Loucy (cell line): ENCODE measurements around the gene DSCAML1.

Experiments used
- H2AFZ ChIP-seq: fragments of 200-600 bp; sonication (generic); 2 replicates; pipeline ENCODE4 v1.6.0; 2016; ENCODE audit warnings: antibody characterized with exemption, mild to moderate bottlenecking, low read length, moderate library complexity
- H3F3A ChIP-seq: fragments of 200-600 bp; 2 replicates; pipeline ENCODE4 v1.6.0; 2016; ENCODE audit warnings: antibody characterized with exemption, low read depth, mild to moderate bottlenecking
- H3K27me3 ChIP-seq: fragments of 200-600 bp; sonication (generic); 2 replicates; pipeline ENCODE4 v1.6.1; 2014; ENCODE audit warnings: low read length, mild to moderate bottlenecking; ENCODE audit not compliant: insufficient read depth, poor library complexity, severe bottlenecking
- H3K36me3 ChIP-seq: fragments of 200-600 bp; sonication (generic); 2 replicates; pipeline ENCODE4 v1.6.1; 2016; ENCODE audit warnings: low read length; ENCODE audit not compliant: insufficient read depth
- H3K4me1 ChIP-seq: fragments of 200-600 bp; sonication (generic); 2 replicates; pipeline ENCODE4 v1.5.1; 2014; ENCODE audit warnings: low read length, mild to moderate bottlenecking; ENCODE audit not compliant: insufficient read depth, poor library complexity, severe bottlenecking
- H3K4me2 ChIP-seq: fragments of 200-600 bp; sonication (generic); 2 replicates; pipeline ENCODE4 v1.6.0; 2014; ENCODE audit warnings: antibody characterized with exemption, low read length, low read depth, mild to moderate bottlenecking; ENCODE audit not compliant: poor library complexity, severe bottlenecking
- H3K4me3 ChIP-seq: fragments of 200-600 bp; sonication (generic); 2 replicates; pipeline ENCODE4 v1.5.1; 2014; ENCODE audit warnings: low read length, mild to moderate bottlenecking, mixed read lengths; ENCODE audit not compliant: poor library complexity, severe bottlenecking
- H3K79me2 ChIP-seq: fragments of 200-600 bp; sonication (generic); 2 replicates; pipeline ENCODE4 v1.6.1; 2014; ENCODE audit warnings: low read length; ENCODE audit not compliant: insufficient read depth
- H3K9ac ChIP-seq: fragments of 200-600 bp; sonication (generic); 2 replicates; pipeline ENCODE4 v1.6.0; 2014; ENCODE audit warnings: mild to moderate bottlenecking, low read depth, low read length, moderate library complexity; ENCODE audit not compliant: poor library complexity, severe bottlenecking
- H3K9me2 ChIP-seq: fragments of 200-600 bp; sonication (generic); replicated peaks from 2 replicates; pipeline ENCODE4 v1.6.1; 2016; ENCODE audit warnings: low read depth, low read length, mixed read lengths
- H3K9me3 ChIP-seq: fragments of 200-600 bp; sonication (generic); 2 replicates; pipeline ENCODE4 v1.6.1; 2014; ENCODE audit warnings: mild to moderate bottlenecking, antibody characterized with exemption, low read length, low read depth; ENCODE audit not compliant: insufficient read depth
- H4K20me1 ChIP-seq: fragments of 200-600 bp; sonication (generic); 2 replicates; pipeline ENCODE4 v1.6.0; 2014; ENCODE audit warnings: antibody characterized with exemption, low read length, mild to moderate bottlenecking; ENCODE audit not compliant: insufficient read depth, poor library complexity, severe bottlenecking
- EZH2phosphoT487 ChIP-seq: fragments of 200-600 bp; IDR thresholded peaks from 2 replicates; pipeline ENCODE4 v1.6.1; 2018; ENCODE audit warnings: antibody characterized with exemption, mild to moderate bottlenecking, moderate library complexity, borderline replicate concordance
- TF ChIP-seq, protein P1 (sequence below): fragments of 200-600 bp; sonication (generic); conservative IDR thresholded peaks from 2 replicates; pipeline ENCODE4 v1.5.1; 2014; ENCODE audit warnings: mild to moderate bottlenecking, antibody characterized with exemption, low read length

DSCAML1 gene

DNA sequence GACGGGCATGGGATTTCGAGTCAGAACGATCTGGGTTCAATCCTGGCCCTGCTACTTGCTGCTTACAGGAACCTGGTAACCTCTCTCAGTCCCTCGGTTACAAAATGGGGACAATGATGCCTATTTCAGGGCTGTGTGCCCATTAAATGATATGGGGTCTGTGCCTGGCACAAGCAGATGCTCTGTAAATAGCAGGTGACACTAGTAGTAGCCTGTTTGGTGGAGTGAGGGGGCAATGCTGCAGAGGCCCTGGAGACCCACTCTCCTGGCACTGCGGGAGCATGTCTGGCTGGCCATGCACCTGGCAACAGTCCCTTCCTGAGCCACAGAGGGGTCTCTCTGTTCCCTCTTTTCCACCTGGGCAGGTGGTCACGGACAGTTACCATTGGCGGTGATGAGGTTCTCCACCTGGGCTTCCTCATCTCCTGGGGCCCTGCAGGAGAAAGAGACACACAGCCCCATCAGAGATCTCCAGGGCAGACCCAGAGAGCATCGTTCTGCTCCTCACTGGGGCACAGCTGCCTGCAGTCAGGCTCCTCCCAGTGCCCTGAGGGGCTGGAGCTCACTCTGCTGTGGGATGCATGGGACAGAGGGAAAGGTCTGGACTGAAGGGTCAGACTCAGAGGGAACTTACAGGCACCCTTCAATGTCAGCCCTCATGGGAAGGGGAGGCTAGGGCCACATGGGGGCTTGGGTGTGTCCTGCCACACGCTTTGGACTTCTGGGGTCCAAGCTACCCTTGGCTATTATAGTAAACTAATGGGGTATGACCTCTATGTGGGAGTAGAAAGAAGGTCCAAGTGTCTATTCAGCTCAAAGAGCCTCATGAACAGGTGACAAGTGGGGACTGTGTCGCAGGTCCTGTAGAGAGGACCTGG lies 43.2 kb upstream of the DSCAML1 start:
- no peaks in the 10 kb centered on the region for H3K36me3 ChIP-seq
- TF ChIP-seq, protein P1, sequence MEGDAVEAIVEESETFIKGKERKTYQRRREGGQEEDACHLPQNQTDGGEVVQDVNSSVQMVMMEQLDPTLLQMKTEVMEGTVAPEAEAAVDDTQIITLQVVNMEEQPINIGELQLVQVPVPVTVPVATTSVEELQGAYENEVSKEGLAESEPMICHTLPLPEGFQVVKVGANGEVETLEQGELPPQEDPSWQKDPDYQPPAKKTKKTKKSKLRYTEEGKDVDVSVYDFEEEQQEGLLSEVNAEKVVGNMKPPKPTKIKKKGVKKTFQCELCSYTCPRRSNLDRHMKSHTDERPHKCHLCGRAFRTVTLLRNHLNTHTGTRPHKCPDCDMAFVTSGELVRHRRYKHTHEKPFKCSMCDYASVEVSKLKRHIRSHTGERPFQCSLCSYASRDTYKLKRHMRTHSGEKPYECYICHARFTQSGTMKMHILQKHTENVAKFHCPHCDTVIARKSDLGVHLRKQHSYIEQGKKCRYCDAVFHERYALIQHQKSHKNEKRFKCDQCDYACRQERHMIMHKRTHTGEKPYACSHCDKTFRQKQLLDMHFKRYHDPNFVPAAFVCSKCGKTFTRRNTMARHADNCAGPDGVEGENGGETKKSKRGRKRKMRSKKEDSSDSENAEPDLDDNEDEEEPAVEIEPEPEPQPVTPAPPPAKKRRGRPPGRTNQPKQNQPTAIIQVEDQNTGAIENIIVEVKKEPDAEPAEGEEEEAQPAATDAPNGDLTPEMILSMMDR, result no peak
- no peak for TF ChIP-seq EZH2phosphoT487
- H3K9ac ChIP-seq, result no peak overlapping the region
- no peaks in the 10 kb centered on the region for H3K9me3 ChIP-seq
- no peak overlapping the region for H3K4me2 ChIP-seq
- peaks cover 11% of the 10 kb centered on the region for H3K4me1 ChIP-seq
- H3F3A ChIP-seq, result no peaks in the 10 kb centered on the region
- no peaks in the 10 kb centered on the region for H3K27me3 ChIP-seq
- H3K4me3 ChIP-seq, result no peak overlapping the region
- no peaks in the 10 kb centered on the region for H3K79me2 ChIP-seq
- H2AFZ ChIP-seq, result no peak overlapping the region
- no peaks in the 10 kb centered on the region for H4K20me1 ChIP-seq
- H3K9me2 ChIP-seq, result no peaks in the 10 kb centered on the region

DNA sequence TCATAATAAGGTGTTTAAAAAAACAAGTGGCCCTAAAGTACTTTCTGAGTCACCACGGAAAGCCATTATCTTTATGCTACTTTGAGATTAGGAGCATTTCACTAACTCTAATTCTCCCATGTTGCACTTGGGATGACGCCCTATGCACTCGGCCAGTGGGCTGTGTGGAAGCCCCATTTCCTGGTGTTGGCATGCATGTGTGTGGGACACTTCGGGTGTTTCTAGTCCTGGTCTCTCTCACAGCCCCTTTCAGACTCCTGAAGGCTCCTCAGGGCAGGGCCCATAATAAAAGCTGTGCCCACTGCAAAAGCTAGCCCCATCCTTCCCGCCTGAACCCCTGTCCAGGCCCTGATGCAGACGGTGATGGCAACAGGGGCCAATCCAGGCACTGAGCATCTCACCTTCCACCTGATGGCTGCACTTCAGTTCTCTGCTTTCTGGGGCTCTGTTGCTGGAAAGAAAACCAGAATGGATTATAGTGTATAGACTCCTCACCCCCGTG lies 42.4 kb upstream of the DSCAML1 start:
- Histone ChIP-seq H3K4me3 (no peak overlapping the region), H3K4me2 (no peak overlapping the region), H3K79me2 (no peaks in the 10 kb centered on the region), H4K20me1 (no peaks in the 10 kb centered on the region), H3K36me3 (no peaks in the 10 kb centered on the region), H2AFZ (no peak overlapping the region), H3K9me2 (no peaks in the 10 kb centered on the region), H3K4me1 (peaks cover 11% of the 10 kb centered on the region), H3K9me3 (no peaks in the 10 kb centered on the region), H3K27me3 (no peaks in the 10 kb centered on the region), H3K9ac (no peak overlapping the region), H3F3A (no peaks in the 10 kb centered on the region)
- TF ChIP-seq, protein P1, result no peak
- no peak for TF ChIP-seq EZH2phosphoT487

DNA sequence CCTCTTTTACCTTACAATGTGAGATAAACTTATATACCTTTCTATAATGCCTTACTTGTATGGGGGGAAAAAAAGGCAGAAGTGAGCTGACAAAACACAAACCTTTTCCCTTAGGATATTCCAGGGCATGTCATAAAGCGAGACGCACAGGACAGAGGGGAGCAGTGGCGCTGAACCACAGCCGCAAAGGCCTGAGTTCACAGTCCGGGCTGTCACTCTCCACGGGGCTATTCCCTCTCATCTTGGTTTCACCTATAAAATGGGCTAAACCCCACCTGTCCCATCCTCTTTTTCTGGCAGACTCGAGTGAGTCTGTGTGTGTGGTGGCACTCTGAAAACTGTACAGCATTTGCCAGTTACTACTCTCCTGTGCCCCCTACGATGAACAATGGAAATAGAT lies 41.9 kb upstream of the DSCAML1 start:
- Histone ChIP-seq H3K4me2 (no peak overlapping the region), H3F3A (no peaks in the 10 kb centered on the region), H3K4me1 (peaks cover 11% of the 10 kb centered on the region), H3K79me2 (no peaks in the 10 kb centered on the region), H3K9me2 (no peaks in the 10 kb centered on the region), H3K4me3 (no peak overlapping the region), H2AFZ (no peak overlapping the region), H3K9ac (no peak overlapping the region), H3K27me3 (no peaks in the 10 kb centered on the region), H3K36me3 (no peaks in the 10 kb centered on the region), H4K20me1 (no peaks in the 10 kb centered on the region), H3K9me3 (no peaks in the 10 kb centered on the region)
- TF ChIP-seq, protein P1, result no peak
- TF ChIP-seq EZH2phosphoT487, result no peak
